HFFc6 (cell line): ENCODE results near the gene CERS1. TPM values are rescaled to one million over a fixed set of nuclear protein-coding genes. Genes with fewer than 3 reads are reported as not detected.

Experiments
- DNase-seq: peaks from one replicate; pipeline ENCODE4 v3.0.0-alpha.2; 2018
- H3K27ac Mint-ChIP-seq: 2 replicates; pipeline ENCODE4 v1.8.0; 2020; ENCODE audit warnings: mild to moderate bottlenecking, mixed read lengths
- H3K27me3 Mint-ChIP-seq: 2 replicates; pipeline ENCODE4 v1.8.0; 2021; ENCODE audit warnings: mild to moderate bottlenecking, moderate library complexity, mixed read lengths; ENCODE audit not compliant: insufficient read depth
- H3K36me3 Mint-ChIP-seq: 2 replicates; pipeline ENCODE4 v1.8.0; 2021; ENCODE audit warnings: low read depth, mixed read lengths
- H3K4me1 Mint-ChIP-seq: 2 replicates; pipeline ENCODE4 v1.8.0; 2020; ENCODE audit warnings: low read depth, mixed read lengths
- H3K4me3 Mint-ChIP-seq: 2 replicates; pipeline ENCODE4 v1.8.0; 2020; ENCODE audit warnings: mild to moderate bottlenecking, moderate library complexity, mixed read lengths
- H3K9me3 Mint-ChIP-seq: 2 replicates; pipeline ENCODE4 v1.8.0; 2020; ENCODE audit warnings: mild to moderate bottlenecking, mixed read lengths
- CTCF ChIP-seq: fragments of 200-600 bp; sonication (generic); IDR thresholded peaks from 2 replicates; pipeline ENCODE4 v1.5.0; 2021; ENCODE audit warnings: antibody characterized with exemption, mild to moderate bottlenecking
- total RNA-seq, 6 experiments: library from RNA; stranded (reverse); fragmentation: NEBNext Ultra II Directional; extraction: Animal tissue kit (Norgen Biotek cat#: 25700); gene quantifications; 2 replicates in 1 of 6; 3 replicates in 5 of 6; pipeline ENCODE4 v1.2.3, GENCODE V29; 2021

CERS1 gene
- total RNA-seq, 6 experiments from 2014 or later: 0.96 to 2.1 (median 1.3) TPM

GRCh38 chr19:18865106-18865972, 30.6 kb downstream of the CERS1 start:
- Mint-ChIP-seq H3K27ac (no peak overlapping the region), H3K27me3 (peaks cover 2% of the 10 kb centered on the region), H3K4me3 (no peak overlapping the region), H3K36me3 (peaks cover 14% of the 10 kb centered on the region), H3K9me3 (no peaks in the 10 kb centered on the region), H3K4me1 (no peaks in the 10 kb centered on the region)
- no peak for TF ChIP-seq CTCF
- DNase-seq: no peak

- DNase-seq: no peak
- no peaks in the 10 kb centered on the region for H3K9me3 Mint-ChIP-seq
- peaks cover 2% of the 10 kb centered on the region for H3K27me3 Mint-ChIP-seq
- TF ChIP-seq CTCF: no peak
- H3K4me1 Mint-ChIP-seq: no peaks in the 10 kb centered on the region
- peaks cover 14% of the 10 kb centered on the region for H3K36me3 Mint-ChIP-seq
- H3K27ac Mint-ChIP-seq: no peak overlapping the region
- H3K4me3 Mint-ChIP-seq: no peak overlapping the region
Observed at GRCh38 chr19:18863843-18864362, 32.1 kb downstream of the CERS1 start.

- Mint-ChIP-seq H3K4me1 (no peaks in the 10 kb centered on the region), H3K27ac (no peak overlapping the region), H3K36me3 (peaks cover 14% of the 10 kb centered on the region), H3K4me3 (no peak overlapping the region), H3K27me3 (peaks cover 2% of the 10 kb centered on the region), H3K9me3 (no peaks in the 10 kb centered on the region)
- DNase-seq: no peak
- no peak for TF ChIP-seq CTCF
Observed at GRCh38 chr19:18862976-18863842, 32.7 kb downstream of the CERS1 start.

GRCh38 chr19:18861917-18862316, 34.0 kb downstream of the CERS1 start:
- no peak for TF ChIP-seq CTCF
- Mint-ChIP-seq H3K27me3 (peaks cover 2% of the 10 kb centered on the region), H3K4me3 (no peak overlapping the region), H3K4me1 (no peaks in the 10 kb centered on the region), H3K27ac (no peak overlapping the region), H3K9me3 (no peaks in the 10 kb centered on the region), H3K36me3 (peaks cover 8% of the 10 kb centered on the region; the same call in 1 of the 2 replicates)
- DNase-seq: no peak

GRCh38 chr19:18861235-18861634, 34.7 kb downstream of the CERS1 start:
- no peaks in the 10 kb centered on the region for H3K9me3 Mint-ChIP-seq
- DNase-seq: no peak
- no peaks in the 10 kb centered on the region for H3K4me1 Mint-ChIP-seq
- no peak overlapping the region for H3K27ac Mint-ChIP-seq
- H3K27me3 Mint-ChIP-seq: peaks cover 2% of the 10 kb centered on the region
- no peak overlapping the region for H3K4me3 Mint-ChIP-seq
- H3K36me3 Mint-ChIP-seq: peaks cover 13% of the 10 kb centered on the region; the same call in 1 of the 2 replicates
- no peak for TF ChIP-seq CTCF
